ENCODE measurements around the gene NFIA.

NFIA gene

DNA sequence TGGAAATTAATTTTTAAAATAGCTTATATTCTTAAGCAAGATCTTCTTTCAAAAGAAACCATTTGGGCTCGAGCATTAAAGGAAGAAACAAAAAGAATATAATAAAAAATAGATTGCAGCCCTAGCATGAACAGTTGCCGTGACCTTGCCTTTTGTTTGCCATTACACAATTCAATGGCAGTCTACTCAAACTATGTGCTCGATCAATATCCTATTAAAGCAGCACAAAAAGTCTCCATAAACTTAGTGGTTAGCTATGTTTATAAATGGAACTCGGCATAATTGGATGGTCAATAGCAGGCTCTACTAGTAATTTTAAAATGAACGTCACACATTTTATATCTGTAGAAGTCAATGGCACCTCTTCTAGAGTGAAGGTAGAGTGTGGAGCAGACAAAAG lies 256.5 kb downstream of the NFIA start:
- Histone ChIP-seq H3K4me1 (ENCODE audit: insufficient read depth, low read length) (peaks cover 7% of the 10 kb centered on the region), H3K36me3 (ENCODE audit: insufficient read depth, low read length) (no peaks in the 10 kb centered on the region), H3K9me3 (ENCODE audit: low read length) (no peaks in the 10 kb centered on the region), H2AFZ (ENCODE audit: low read depth, low read length) (no peak overlapping the region), H3K27me3 (ENCODE audit: insufficient read depth, low read length) (no peaks in the 10 kb centered on the region), H3K4me3 (ENCODE audit: low read length) (no peak overlapping the region)

DNA sequence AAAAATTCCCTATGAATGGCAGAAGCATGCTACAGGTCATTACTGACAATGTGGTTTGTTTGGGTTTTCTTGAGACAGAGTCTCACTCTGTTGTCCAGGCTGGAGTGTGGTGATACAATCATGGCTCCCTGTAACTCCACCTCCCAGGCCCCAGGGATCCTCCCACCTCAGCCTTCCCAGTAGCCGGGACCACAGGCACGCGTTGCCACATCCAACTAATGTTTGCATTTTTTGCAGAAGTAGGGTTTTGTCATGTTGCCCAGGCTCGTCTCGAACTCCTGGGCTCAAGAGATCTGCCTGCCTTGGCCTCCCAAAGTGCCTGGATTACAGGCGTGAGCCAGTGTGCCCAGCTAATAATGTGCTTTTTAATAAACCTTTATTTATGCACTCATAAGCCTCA lies 259.1 kb downstream of the NFIA start:
- no peaks in the 10 kb centered on the region for H3K9me3 ChIP-seq (ENCODE audit: low read length)
- no peaks in the 10 kb centered on the region for H3K27me3 ChIP-seq (ENCODE audit: insufficient read depth, low read length)
- no peak overlapping the region for H3K4me3 ChIP-seq (ENCODE audit: low read length)
- H3K36me3 ChIP-seq (ENCODE audit: insufficient read depth, low read length) = no peaks in the 10 kb centered on the region
- no peak overlapping the region for H2AFZ ChIP-seq (ENCODE audit: low read depth, low read length)
- H3K4me1 ChIP-seq (ENCODE audit: insufficient read depth, low read length) = peaks cover 7% of the 10 kb centered on the region

DNA sequence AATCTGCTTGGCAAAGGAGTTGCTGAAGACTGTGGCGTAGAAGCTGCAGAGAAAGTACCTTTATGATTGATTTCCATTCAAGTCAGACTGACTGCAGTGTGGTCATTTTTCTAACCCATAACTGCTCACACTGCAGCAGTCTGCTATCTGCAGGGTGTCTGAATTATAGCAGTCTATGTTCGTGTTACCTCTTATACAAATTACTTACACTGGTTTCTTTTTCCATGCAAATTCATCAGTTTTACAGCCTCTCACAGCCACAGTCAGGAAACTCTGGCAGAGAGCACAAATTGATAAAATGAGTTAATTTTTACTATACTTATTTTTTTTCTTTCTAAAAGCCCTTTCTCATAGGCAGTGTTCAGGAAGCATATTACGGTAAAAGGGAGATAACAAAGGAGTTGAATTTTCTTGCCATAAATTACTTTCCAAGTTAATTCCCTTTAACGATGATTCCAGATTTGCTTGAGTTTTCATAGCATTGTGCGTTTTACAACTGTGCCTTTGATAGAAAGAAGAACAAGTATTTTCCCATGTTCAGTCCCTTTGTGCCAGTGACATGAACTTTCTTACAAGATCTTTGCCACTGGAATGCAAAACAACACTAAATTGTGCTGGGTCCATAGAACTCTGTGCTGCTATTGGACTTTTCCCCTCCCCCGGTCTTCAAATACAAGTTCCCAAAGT lies 261.5 kb downstream of the NFIA start:
- no peaks in the 10 kb centered on the region for H3K9me3 ChIP-seq (ENCODE audit: low read length)
- no peaks in the 10 kb centered on the region for H3K27me3 ChIP-seq (ENCODE audit: insufficient read depth, low read length)
- H3K36me3 ChIP-seq (ENCODE audit: insufficient read depth, low read length) = no peaks in the 10 kb centered on the region
- H3K4me3 ChIP-seq (ENCODE audit: low read length) = no peak overlapping the region
- no peak overlapping the region for H2AFZ ChIP-seq (ENCODE audit: low read depth, low read length)
- no peaks in the 10 kb centered on the region for H3K4me1 ChIP-seq (ENCODE audit: insufficient read depth, low read length)

DNA sequence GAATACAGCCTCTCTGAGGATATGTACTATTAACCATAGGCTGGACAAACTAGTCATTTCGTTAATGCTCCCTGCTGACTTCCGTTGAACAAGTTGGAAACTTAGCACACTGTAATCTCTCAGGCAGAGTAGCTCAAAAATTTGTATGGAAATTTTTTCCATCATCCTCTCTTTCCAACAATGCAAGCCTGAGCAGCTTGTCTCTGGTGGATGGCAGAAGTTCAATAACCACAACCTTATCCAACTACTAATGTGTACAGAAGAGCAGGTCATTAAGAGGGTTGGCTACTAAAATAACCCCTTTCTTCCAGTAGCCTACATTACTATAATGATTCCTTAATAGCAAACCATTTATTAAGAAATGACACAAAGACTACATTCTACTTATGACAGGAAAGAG lies 262.3 kb downstream of the NFIA start:
- no peak overlapping the region for H3K4me3 ChIP-seq (ENCODE audit: low read length)
- H3K9me3 ChIP-seq (ENCODE audit: low read length) = no peaks in the 10 kb centered on the region
- no peak overlapping the region for H2AFZ ChIP-seq (ENCODE audit: low read depth, low read length)
- H3K4me1 ChIP-seq (ENCODE audit: insufficient read depth, low read length) = no peaks in the 10 kb centered on the region
- H3K27me3 ChIP-seq (ENCODE audit: insufficient read depth, low read length) = no peaks in the 10 kb centered on the region
- no peaks in the 10 kb centered on the region for H3K36me3 ChIP-seq (ENCODE audit: insufficient read depth, low read length)

DNA sequence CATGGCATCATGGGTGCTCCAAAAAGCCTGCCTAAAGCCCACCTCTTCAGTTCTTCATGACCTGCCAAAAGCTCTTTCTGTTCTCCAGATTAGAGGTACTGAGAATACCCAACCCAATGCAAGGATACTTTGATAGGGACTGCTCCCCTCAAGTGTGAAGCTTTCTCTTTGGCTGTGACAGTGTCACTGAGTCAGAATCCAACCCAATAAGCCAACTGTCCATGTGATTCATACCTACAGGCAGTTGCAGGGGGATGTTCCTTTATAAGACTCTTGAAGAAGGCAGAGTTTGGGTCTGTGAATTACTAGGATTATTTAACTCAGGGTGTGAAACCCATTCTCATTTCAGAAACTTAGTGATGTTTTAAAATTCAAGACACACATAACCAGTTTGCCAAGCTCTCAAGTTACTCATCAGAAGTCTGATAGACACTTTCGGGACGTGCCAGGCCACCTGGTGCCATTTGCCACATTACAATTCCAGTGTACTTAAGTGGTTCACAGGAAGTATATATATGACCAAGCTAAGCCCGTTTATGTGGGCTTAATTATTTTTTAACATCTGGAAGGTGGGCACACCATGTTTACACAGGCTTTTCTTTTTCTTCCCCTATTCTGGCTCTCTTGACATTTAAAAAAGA lies 265.8 kb downstream of the NFIA start:
- Histone ChIP-seq H2AFZ (ENCODE audit: low read depth, low read length) (no peak overlapping the region), H3K4me3 (ENCODE audit: low read length) (no peak overlapping the region)

DNA sequence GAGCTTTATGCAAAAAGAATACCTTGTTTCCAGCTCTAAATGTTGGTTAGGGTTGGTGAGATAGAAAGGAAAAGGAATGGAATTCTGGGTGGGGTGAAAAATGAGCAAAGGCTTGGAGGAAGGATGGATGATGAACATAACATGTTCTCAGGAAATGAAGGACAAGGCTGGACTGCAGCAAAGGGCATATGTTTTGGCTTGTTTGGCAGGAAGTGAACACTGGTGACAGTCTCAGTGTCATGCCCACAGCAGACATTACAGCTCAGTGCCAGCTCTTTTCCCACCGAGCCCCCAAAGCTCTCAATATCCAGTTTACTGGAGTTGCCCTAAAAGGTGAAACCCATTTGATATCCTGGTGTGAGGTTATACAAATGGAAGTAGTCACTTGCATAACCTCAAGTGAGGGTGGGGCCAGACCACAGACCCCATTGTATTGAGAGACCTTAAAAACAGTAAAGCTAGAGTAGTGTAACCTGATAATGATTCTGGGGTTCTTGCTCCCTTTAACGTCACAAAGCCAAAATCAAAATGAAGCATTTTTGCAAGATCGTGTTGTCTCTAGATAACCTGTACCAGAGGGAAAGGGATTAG lies 270.6 kb downstream of the NFIA start:
- Histone ChIP-seq H3K4me3 (ENCODE audit: low read length) (no peak overlapping the region), H3K4me1 (ENCODE audit: insufficient read depth, low read length) (no peaks in the 10 kb centered on the region), H2AFZ (ENCODE audit: low read depth, low read length) (no peak overlapping the region), H3K27me3 (ENCODE audit: insufficient read depth, low read length) (peaks cover 2% of the 10 kb centered on the region), H3K9me3 (ENCODE audit: low read length) (no peaks in the 10 kb centered on the region), H3K36me3 (ENCODE audit: insufficient read depth, low read length) (no peaks in the 10 kb centered on the region)

More for the DNA sequence above, 265.8 kb downstream of the NFIA start:
- H3K9me3 ChIP-seq (ENCODE audit: low read length) = no peaks in the 10 kb centered on the region
- no peaks in the 10 kb centered on the region for H3K27me3 ChIP-seq (ENCODE audit: insufficient read depth, low read length)
- no peaks in the 10 kb centered on the region for H3K36me3 ChIP-seq (ENCODE audit: insufficient read depth, low read length)
- H3K4me1 ChIP-seq (ENCODE audit: insufficient read depth, low read length) = no peaks in the 10 kb centered on the region

DNA sequence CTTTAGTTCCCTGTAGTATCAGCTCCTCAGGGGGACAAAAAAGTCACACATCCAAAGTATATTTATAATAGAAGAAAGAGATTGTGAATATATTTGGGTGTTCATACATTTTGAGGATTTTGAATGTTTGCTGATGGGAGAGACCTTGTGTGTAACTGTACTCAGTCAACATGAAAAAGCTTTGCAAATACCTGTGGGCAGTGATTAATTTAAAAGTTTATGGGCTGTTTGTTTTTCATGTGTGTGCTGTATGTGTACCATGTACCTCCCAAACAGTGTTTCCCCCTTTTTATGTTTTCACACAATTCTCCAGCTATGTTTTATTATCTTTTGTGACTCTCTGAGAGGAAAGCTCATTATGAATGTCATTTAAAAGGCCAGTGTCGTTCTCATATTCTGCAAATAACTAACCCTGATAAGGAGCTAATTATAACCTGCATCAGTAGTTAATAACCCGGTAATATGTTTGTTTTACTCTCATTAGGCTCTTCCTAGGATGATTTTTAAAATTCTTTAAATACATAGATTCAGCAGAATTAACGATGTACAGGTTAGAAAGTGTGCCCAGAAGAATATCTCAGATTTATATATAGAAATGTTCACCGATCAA lies 271.5 kb downstream of the NFIA start:
- Histone ChIP-seq H3K4me3 (ENCODE audit: low read length) (no peak overlapping the region), H3K36me3 (ENCODE audit: insufficient read depth, low read length) (no peaks in the 10 kb centered on the region), H3K9me3 (ENCODE audit: low read length) (no peaks in the 10 kb centered on the region), H3K27me3 (ENCODE audit: insufficient read depth, low read length) (peaks cover 2% of the 10 kb centered on the region), H2AFZ (ENCODE audit: low read depth, low read length) (no peak overlapping the region), H3K4me1 (ENCODE audit: insufficient read depth, low read length) (no peaks in the 10 kb centered on the region)

DNA sequence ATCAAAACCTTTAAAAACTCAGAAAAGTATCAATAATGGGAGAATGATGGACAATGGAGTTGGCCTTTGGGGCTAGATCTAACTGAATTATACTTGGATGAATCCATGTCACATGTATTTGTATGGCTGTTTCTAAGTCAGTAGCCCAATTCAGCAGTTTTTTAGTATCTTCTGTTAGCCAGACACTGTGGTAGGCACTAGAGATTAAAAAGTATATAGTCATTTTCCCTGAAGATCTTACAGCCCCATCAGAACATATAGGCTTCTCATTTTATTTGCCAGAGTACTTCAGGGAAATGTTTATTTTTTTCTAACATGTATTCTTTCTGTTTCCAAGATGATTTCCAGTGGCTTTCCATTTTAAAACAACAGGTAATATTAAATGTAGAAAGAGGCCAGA lies 273.7 kb downstream of the NFIA start:
- Histone ChIP-seq H3K27me3 (ENCODE audit: insufficient read depth, low read length) (peaks cover 2% of the 10 kb centered on the region), H3K4me3 (ENCODE audit: low read length) (no peak overlapping the region), H3K4me1 (ENCODE audit: insufficient read depth, low read length) (no peaks in the 10 kb centered on the region), H2AFZ (ENCODE audit: low read depth, low read length) (no peak overlapping the region), H3K9me3 (ENCODE audit: low read length) (no peaks in the 10 kb centered on the region), H3K36me3 (ENCODE audit: insufficient read depth, low read length) (no peaks in the 10 kb centered on the region)

DNA sequence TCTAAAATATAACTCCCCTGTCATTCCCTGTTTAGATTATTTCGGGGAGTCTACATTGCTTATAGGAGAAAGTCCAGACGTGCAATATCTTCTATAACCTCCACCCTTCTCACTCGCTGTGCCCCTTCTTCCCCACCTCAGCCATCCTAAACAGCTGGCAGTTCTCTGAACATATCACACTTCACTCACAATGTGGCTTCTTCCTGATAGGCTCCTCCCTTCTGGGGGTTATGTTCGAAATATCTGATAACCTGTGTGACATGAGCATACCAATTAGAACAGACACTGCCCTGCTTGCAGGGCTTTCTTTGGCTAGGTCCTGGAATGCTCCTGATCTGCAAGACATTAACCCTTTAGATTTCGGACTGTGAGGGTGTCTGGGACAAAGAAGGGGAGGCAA lies 274.6 kb downstream of the NFIA start:
- Histone ChIP-seq H2AFZ (ENCODE audit: low read depth, low read length) (no peak overlapping the region), H3K36me3 (ENCODE audit: insufficient read depth, low read length) (no peaks in the 10 kb centered on the region), H3K27me3 (ENCODE audit: insufficient read depth, low read length) (peaks cover 2% of the 10 kb centered on the region), H3K4me1 (ENCODE audit: insufficient read depth, low read length) (no peaks in the 10 kb centered on the region), H3K9me3 (ENCODE audit: low read length) (no peaks in the 10 kb centered on the region), H3K4me3 (ENCODE audit: low read length) (no peak overlapping the region)

DNA sequence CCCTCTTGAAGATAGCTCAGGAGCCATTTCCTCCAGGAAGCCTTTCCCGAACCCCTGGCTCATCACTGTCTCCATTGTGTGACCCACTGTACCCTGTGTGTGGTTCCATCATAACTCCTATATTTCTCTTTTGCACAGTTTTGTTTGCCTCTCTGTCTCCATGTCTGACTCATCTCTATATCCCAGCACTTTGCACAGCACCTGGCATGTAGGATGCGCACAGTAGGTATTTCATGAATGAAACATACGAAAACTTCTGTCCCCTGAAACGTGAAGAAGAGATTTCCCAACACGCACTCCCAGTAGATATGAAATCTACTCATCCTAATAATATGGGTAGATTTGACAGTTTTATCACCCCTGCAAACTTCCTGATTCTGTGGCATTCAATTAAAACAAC lies 275.2 kb downstream of the NFIA start:
- H3K4me3 ChIP-seq (ENCODE audit: low read length) = no peak overlapping the region
- no peaks in the 10 kb centered on the region for H3K36me3 ChIP-seq (ENCODE audit: insufficient read depth, low read length)
- no peaks in the 10 kb centered on the region for H3K4me1 ChIP-seq (ENCODE audit: insufficient read depth, low read length)
- no peaks in the 10 kb centered on the region for H3K9me3 ChIP-seq (ENCODE audit: low read length)
- peaks cover 2% of the 10 kb centered on the region for H3K27me3 ChIP-seq (ENCODE audit: insufficient read depth, low read length)
- no peak overlapping the region for H2AFZ ChIP-seq (ENCODE audit: low read depth, low read length)

DNA sequence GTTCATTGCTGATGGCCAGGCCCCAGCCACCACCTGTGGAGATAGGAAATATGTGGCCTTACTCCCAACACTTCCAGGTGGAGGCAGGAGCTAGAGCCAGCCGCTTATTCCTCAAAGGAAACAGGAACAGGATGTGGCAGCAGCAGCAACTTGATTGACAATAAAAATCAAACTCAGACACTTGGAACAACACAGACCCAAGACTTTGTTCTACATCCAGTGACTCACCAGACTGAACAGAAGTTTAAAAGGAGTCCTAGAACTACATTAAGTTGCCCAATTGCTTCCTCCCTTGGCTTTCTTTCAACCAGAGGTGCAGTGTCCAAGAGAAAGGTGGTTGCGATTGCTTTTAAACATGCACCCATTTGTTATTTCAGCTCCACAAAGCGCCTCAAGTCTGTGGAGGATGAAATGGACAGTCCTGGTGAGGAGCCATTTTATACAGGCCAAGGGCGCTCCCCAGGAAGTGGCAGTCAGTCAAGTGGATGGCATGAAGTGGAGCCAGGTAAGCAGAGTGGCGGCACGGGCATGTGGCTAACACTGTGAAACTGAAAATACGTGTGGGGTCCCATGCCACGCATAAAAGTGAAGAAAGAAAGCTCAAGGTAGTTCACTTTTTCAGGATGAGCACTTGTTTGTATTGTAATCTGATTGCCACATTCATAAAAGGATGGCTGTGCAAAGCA lies 276.6 kb downstream of the NFIA start:
- Histone ChIP-seq H3K4me3 (ENCODE audit: low read length) (no peak overlapping the region), H3K36me3 (ENCODE audit: insufficient read depth, low read length) (no peaks in the 10 kb centered on the region), H3K9me3 (ENCODE audit: low read length) (no peaks in the 10 kb centered on the region), H2AFZ (ENCODE audit: low read depth, low read length) (no peak overlapping the region), H3K4me1 (ENCODE audit: insufficient read depth, low read length) (no peaks in the 10 kb centered on the region), H3K27me3 (ENCODE audit: insufficient read depth, low read length) (peaks cover 2% of the 10 kb centered on the region)

DNA sequence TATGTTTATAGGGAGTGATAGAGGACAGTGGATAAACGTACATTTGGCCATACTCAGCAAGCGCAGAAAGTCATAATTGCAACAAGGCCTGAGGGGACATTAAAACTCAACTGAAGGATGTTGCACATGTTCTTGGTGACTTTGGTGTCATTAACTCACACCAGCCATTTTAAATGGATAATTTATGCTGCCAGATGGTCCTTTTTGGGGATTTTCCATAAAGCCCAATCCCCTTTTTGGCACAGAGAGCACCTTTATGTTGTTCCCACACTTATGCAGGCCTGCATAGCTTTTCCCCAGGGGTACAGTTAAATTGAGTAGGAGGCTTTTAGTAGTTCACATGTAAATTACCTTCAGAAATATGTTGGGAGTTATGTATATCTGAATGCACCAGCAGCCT lies 279.6 kb downstream of the NFIA start:
- Histone ChIP-seq H2AFZ (ENCODE audit: low read depth, low read length) (no peak overlapping the region), H3K4me3 (ENCODE audit: low read length) (no peak overlapping the region), H3K4me1 (ENCODE audit: insufficient read depth, low read length) (no peaks in the 10 kb centered on the region), H3K36me3 (ENCODE audit: insufficient read depth, low read length) (no peaks in the 10 kb centered on the region), H3K9me3 (ENCODE audit: low read length) (no peaks in the 10 kb centered on the region), H3K27me3 (ENCODE audit: insufficient read depth, low read length) (no peaks in the 10 kb centered on the region)

DNA sequence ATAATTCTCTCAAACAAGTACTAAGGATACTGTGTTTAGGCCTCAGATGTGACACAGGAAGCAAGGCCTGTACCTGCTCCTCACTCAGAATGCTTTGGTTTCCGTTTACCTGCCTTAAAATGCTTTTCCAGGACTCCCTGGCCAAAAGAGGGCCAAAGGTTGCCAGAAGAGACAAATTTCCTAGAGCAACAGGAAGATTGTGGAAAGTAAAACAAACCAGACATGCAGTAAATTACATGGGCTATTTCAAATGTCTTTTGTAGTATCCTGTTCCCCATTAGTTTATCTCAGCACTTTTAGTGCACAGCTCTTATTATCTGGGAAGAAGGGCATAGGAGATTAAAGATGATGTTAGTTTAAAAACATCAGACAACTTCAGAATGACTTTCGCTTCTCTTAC lies 280.0 kb downstream of the NFIA start:
- H3K4me3 ChIP-seq (ENCODE audit: low read length) = no peak overlapping the region
- no peaks in the 10 kb centered on the region for H3K4me1 ChIP-seq (ENCODE audit: insufficient read depth, low read length)
- H3K36me3 ChIP-seq (ENCODE audit: insufficient read depth, low read length) = no peaks in the 10 kb centered on the region
- no peak overlapping the region for H2AFZ ChIP-seq (ENCODE audit: low read depth, low read length)
- H3K9me3 ChIP-seq (ENCODE audit: low read length) = no peaks in the 10 kb centered on the region
- H3K27me3 ChIP-seq (ENCODE audit: insufficient read depth, low read length) = no peaks in the 10 kb centered on the region
